Neural cell (in vitro differentiated cells): Measurements from ENCODE around the gene TNFAIP8L1. TPM values are rescaled to one million over a fixed set of nuclear protein-coding genes. Genes with fewer than 3 reads are reported as not detected.

Source experiments
- H2AFZ ChIP-seq: fragments of 200-600, 300-800 bp; sonication (generic), shearing (Covaris generic); 2 replicates; pipeline ENCODE4 v1.6.0; 2014; ENCODE audit warnings: low read depth, mild to moderate bottlenecking, antibody characterized with exemption, low read length, moderate library complexity
- H3F3A ChIP-seq: fragments of 200-600 bp; shearing (Covaris generic); 2 replicates; pipeline ENCODE4 v1.6.1; 2016; ENCODE audit warnings: mild to moderate bottlenecking, moderate library complexity, mixed read lengths, antibody characterized with exemption, low read length; ENCODE audit not compliant: insufficient read depth, poor library complexity, severe bottlenecking
- H3K27ac ChIP-seq: fragments of 200-600, 300-800 bp; sonication (generic), shearing (Covaris generic); 2 replicates; pipeline ENCODE4 v1.5.1; 2014; ENCODE audit warnings: mild to moderate bottlenecking, low read length, moderate library complexity
- H3K27me3 ChIP-seq: fragments of 300-800, 200-600 bp; sonication (generic), shearing (Covaris generic); 2 replicates; pipeline ENCODE4 v1.6.0; 2014; ENCODE audit warnings: mild to moderate bottlenecking, low read depth, low read length, moderate library complexity; ENCODE audit not compliant: insufficient read depth
- H3K36me3 ChIP-seq: fragments of 300-800, 200-600 bp; sonication (generic), shearing (Covaris generic); 2 replicates; pipeline ENCODE4 v1.5.1; 2014; ENCODE audit warnings: mild to moderate bottlenecking, antibody characterized with exemption, low read length, moderate library complexity; ENCODE audit not compliant: insufficient read depth
- H3K4me2 ChIP-seq: fragments of 300-800, 200-600 bp; sonication (generic), shearing (Covaris generic); 2 replicates; pipeline ENCODE4 v1.6.0; 2014; ENCODE audit warnings: mild to moderate bottlenecking, low read length
- H3K4me3 ChIP-seq: fragments of 300-800, 200-600 bp; sonication (generic), shearing (Covaris generic); 2 replicates; pipeline ENCODE4 v1.5.1; 2014; ENCODE audit warnings: mild to moderate bottlenecking, low read length, moderate library complexity
- H3K79me2 ChIP-seq: fragments of 200-600 bp; shearing (Covaris generic); replicated peaks from 2 replicates; pipeline ENCODE4 v1.6.0; 2014; ENCODE audit warnings: mild to moderate bottlenecking, low read length, moderate library complexity; ENCODE audit not compliant: insufficient read depth
- H3K9ac ChIP-seq: fragments of 300-800, 200-600 bp; sonication (generic), shearing (Covaris generic); 2 replicates; pipeline ENCODE4 v1.6.1; 2016; ENCODE audit warnings: mild to moderate bottlenecking, low read length, mixed read lengths
- H3K9me2 ChIP-seq: fragments of 200-600 bp; shearing (Covaris generic); 2 replicates; pipeline ENCODE4 v1.6.1; 2016; ENCODE audit warnings: mild to moderate bottlenecking, low read length, mixed read lengths; ENCODE audit not compliant: insufficient read depth
- H3K9me3 ChIP-seq: fragments of 200-600, 300-800 bp; sonication (generic), shearing (Covaris generic); 2 replicates; pipeline ENCODE4 v1.6.1; 2016; ENCODE audit warnings: mild to moderate bottlenecking, mixed run types, low read length, moderate library complexity, mixed read lengths
- H4K20me1 ChIP-seq: fragments of 200-600 bp; shearing (Covaris generic); 2 replicates; pipeline ENCODE4 v1.6.1; 2016; ENCODE audit warnings: mild to moderate bottlenecking, mixed run types; ENCODE audit not compliant: insufficient read depth
- EP300 ChIP-seq: fragments of 450-650 bp; conservative IDR thresholded peaks from 2 replicates; pipeline ENCODE4 v1.6.1; 2014; ENCODE audit warnings: antibody characterized with exemption, mild to moderate bottlenecking, moderate library complexity; ENCODE audit not compliant: poor library complexity, severe bottlenecking
- EZH2 ChIP-seq: fragments of 200-600, 300-800 bp; shearing (Covaris generic), sonication (generic); IDR thresholded peaks from 2 replicates; pipeline ENCODE4 v1.6.1; 2014; ENCODE audit warnings: antibody characterized with exemption, low read length, borderline replicate concordance, mild to moderate bottlenecking; ENCODE audit not compliant: insufficient read depth, poor library complexity, severe bottlenecking
- MXI1 ChIP-seq: fragments of 450-650 bp; conservative IDR thresholded peaks from 2 replicates; pipeline ENCODE4 v1.6.1; 2014; ENCODE audit warnings: antibody characterized with exemption, mild to moderate bottlenecking; ENCODE audit not compliant: poor library complexity, severe bottlenecking
- POLR2AphosphoS5 ChIP-seq: IDR thresholded peaks from 2 replicates; pipeline ENCODE4 v1.6.1; 2012
- RAD21 ChIP-seq: fragments of 450-650 bp; conservative IDR thresholded peaks from 2 replicates; pipeline ENCODE4 v1.6.1; 2014; ENCODE audit warnings: antibody characterized with exemption, mild to moderate bottlenecking, moderate library complexity
- SMC3 ChIP-seq: fragments of 450-650 bp; conservative IDR thresholded peaks from 2 replicates; pipeline ENCODE4 v1.6.1; 2014; ENCODE audit warnings: antibody characterized with exemption, mild to moderate bottlenecking, moderate library complexity; ENCODE audit not compliant: poor library complexity
- TAF1 ChIP-seq: IDR thresholded peaks from 2 replicates; pipeline ENCODE4 v1.6.1; 2012; ENCODE audit warnings: low read depth
- polyA plus RNA-seq: library from polyadenylated mRNA; depleted of rRNA; stranded (reverse); fragments of >200 nt; gene quantifications from 2 replicates; pipeline ENCODE4 v1.2.3, GENCODE V29; 2014
- TF ChIP-seq, protein P1 (sequence below): fragments of 450-650 bp; IDR thresholded peaks from 2 replicates; pipeline ENCODE4 v1.5.1; 2014; ENCODE audit warnings: antibody characterized with exemption, mild to moderate bottlenecking, moderate library complexity; ENCODE audit not compliant: poor library complexity, severe bottlenecking
- TF ChIP-seq, protein P2 (sequence below): IDR thresholded peaks from 2 replicates; pipeline ENCODE4 v1.6.1; 2012; ENCODE audit warnings: borderline replicate concordance

Gene TNFAIP8L1
- polyA plus RNA-seq, 1 donor from 2014 or later, result 0.99 TPM

DNA sequence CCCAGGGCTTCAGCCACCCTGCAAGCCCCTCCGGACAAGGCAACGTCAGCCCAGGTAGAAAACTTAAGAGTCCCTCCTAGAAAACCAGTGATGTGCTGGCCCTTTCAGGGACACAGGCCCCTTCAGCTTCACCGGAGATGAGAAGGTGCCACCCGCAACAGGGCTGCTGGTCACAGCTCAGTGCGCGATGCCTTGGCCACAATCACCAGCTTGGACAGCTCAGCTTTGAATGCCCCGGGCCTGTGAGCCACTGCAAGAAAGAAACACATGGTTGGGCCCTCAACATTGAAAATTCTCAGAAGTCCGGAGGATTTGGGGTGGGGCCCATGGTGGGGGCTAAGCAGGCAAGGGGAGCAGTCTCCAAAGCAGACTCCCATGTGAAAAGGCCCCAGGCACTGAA, 18.5 kb downstream of the TNFAIP8L1 start:
- Histone ChIP-seq H2AFZ (no peak overlapping the region), H4K20me1 (no peaks in the 10 kb centered on the region), H3K4me3 (no peak overlapping the region), H3K9me3 (no peaks in the 10 kb centered on the region), H3K4me2 (no peak overlapping the region), H3K36me3 (no peaks in the 10 kb centered on the region), H3K27me3 (no peaks in the 10 kb centered on the region), H3K79me2 (no peaks in the 10 kb centered on the region), H3F3A (no peaks in the 10 kb centered on the region), H3K9me2 (no peaks in the 10 kb centered on the region), H3K27ac (no peak overlapping the region), H3K9ac (no peak overlapping the region)
- no peak for TF ChIP-seq EP300
- TF ChIP-seq, protein P1, sequence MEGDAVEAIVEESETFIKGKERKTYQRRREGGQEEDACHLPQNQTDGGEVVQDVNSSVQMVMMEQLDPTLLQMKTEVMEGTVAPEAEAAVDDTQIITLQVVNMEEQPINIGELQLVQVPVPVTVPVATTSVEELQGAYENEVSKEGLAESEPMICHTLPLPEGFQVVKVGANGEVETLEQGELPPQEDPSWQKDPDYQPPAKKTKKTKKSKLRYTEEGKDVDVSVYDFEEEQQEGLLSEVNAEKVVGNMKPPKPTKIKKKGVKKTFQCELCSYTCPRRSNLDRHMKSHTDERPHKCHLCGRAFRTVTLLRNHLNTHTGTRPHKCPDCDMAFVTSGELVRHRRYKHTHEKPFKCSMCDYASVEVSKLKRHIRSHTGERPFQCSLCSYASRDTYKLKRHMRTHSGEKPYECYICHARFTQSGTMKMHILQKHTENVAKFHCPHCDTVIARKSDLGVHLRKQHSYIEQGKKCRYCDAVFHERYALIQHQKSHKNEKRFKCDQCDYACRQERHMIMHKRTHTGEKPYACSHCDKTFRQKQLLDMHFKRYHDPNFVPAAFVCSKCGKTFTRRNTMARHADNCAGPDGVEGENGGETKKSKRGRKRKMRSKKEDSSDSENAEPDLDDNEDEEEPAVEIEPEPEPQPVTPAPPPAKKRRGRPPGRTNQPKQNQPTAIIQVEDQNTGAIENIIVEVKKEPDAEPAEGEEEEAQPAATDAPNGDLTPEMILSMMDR, result no peak
- TF ChIP-seq TAF1, result no peak
- no peak for TF ChIP-seq POLR2AphosphoS5

DNA sequence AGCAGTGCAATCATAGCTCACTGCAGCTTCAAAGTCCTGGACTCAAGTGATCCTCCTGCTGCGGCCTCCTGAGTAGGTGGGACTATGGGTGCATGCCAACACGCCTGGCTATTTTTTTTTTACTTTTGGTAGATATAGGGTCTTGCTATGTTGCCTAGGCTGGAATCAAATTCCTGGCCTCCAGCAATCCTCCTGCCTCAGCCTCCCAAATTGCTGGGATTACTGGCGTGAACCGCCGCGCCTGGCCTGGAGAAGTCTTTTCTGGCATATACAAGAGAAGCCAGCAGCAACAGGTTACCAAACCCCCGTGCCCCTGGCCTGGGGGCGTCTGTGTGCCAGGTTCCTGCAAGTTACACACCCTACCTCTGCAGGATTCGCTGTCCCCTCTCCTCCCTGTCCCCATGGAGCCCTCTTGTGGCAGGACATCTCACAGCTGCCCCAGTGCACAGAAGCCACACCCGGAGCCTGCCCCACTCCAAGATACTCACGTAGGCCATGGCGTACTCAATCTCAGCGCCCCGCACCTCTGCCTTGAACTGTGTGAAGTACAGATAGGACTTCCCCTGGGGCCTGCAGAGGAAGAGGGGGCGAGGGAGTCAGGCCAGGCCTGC, 21.0 kb downstream of the TNFAIP8L1 start:
- H3K36me3 ChIP-seq, result no peaks in the 10 kb centered on the region
- H3F3A ChIP-seq, result no peaks in the 10 kb centered on the region
- H3K79me2 ChIP-seq, result no peaks in the 10 kb centered on the region
- H3K27ac ChIP-seq, result no peak overlapping the region
- H3K4me2 ChIP-seq, result no peak overlapping the region
- no peaks in the 10 kb centered on the region for H3K27me3 ChIP-seq
- H3K9me3 ChIP-seq, result no peaks in the 10 kb centered on the region
- no peak overlapping the region for H3K4me3 ChIP-seq
- TF ChIP-seq EP300, result no peak
- no peak overlapping the region for H3K9ac ChIP-seq
- no peaks in the 10 kb centered on the region for H4K20me1 ChIP-seq
- no peak overlapping the region for H2AFZ ChIP-seq
- H3K9me2 ChIP-seq, result no peaks in the 10 kb centered on the region

DNA sequence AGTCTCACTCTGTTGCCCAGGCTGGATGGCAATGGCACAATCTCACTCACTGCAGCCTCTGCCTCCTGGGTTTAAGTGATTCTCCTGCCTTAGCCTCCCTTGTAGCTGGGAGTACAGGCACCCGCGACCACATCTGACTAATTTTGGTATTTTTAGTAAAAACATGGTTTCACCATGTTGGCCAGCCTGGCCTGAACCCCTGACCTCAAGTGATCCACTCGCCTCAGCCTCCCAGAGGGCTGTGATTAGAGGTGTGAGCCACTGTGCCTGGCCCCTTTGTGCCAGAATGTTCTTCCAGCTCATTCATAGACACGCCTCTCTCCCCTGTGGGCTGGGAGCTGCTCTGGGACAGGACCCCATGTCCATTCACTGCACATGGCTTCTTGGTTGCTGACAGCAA, 21.7 kb downstream of the TNFAIP8L1 start:
- no peaks in the 10 kb centered on the region for H3K36me3 ChIP-seq
- H3K79me2 ChIP-seq, result no peaks in the 10 kb centered on the region
- no peak overlapping the region for H3K4me3 ChIP-seq
- H3K9ac ChIP-seq, result no peak overlapping the region
- no peaks in the 10 kb centered on the region for H4K20me1 ChIP-seq
- no peak overlapping the region for H3K27ac ChIP-seq
- TF ChIP-seq SMC3 (no peak), EP300 (no peak), RAD21 (no peak), MXI1 (no peak), POLR2AphosphoS5 (no peak), EZH2 (no peak)
- TF ChIP-seq, protein P2, sequence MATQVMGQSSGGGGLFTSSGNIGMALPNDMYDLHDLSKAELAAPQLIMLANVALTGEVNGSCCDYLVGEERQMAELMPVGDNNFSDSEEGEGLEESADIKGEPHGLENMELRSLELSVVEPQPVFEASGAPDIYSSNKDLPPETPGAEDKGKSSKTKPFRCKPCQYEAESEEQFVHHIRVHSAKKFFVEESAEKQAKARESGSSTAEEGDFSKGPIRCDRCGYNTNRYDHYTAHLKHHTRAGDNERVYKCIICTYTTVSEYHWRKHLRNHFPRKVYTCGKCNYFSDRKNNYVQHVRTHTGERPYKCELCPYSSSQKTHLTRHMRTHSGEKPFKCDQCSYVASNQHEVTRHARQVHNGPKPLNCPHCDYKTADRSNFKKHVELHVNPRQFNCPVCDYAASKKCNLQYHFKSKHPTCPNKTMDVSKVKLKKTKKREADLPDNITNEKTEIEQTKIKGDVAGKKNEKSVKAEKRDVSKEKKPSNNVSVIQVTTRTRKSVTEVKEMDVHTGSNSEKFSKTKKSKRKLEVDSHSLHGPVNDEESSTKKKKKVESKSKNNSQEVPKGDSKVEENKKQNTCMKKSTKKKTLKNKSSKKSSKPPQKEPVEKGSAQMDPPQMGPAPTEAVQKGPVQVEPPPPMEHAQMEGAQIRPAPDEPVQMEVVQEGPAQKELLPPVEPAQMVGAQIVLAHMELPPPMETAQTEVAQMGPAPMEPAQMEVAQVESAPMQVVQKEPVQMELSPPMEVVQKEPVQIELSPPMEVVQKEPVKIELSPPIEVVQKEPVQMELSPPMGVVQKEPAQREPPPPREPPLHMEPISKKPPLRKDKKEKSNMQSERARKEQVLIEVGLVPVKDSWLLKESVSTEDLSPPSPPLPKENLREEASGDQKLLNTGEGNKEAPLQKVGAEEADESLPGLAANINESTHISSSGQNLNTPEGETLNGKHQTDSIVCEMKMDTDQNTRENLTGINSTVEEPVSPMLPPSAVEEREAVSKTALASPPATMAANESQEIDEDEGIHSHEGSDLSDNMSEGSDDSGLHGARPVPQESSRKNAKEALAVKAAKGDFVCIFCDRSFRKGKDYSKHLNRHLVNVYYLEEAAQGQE, result no peak
- TF ChIP-seq, protein P1, result no peak
- H3K27me3 ChIP-seq, result no peaks in the 10 kb centered on the region
- no peaks in the 10 kb centered on the region for H3K9me3 ChIP-seq
- H2AFZ ChIP-seq, result no peak overlapping the region
- no peaks in the 10 kb centered on the region for H3F3A ChIP-seq
- H3K9me2 ChIP-seq, result no peaks in the 10 kb centered on the region
- H3K4me2 ChIP-seq, result no peak overlapping the region
